DOHH2 (cell line): ENCODE results near the gene OGG1.

Experiments used
- CTCF ChIP-seq: fragments of 200-600 bp; sonication (generic); IDR thresholded peaks from one replicate; pipeline ENCODE4 v1.5.1; 2014; ENCODE audit warnings: antibody characterized with exemption, mild to moderate bottlenecking, low read depth, low read length; ENCODE audit not compliant: poor library complexity, severe bottlenecking
- EZH2phosphoT487 ChIP-seq: fragments of 200-600 bp; sonication (generic); IDR thresholded peaks from 2 replicates; pipeline ENCODE4 v1.6.1; 2017; ENCODE audit warnings: borderline replicate concordance, mild to moderate bottlenecking, antibody characterized with exemption, low read length, moderate library complexity, mixed read lengths

- TF ChIP-seq CTCF (no peak), EZH2phosphoT487 (no peak)
These were observed 42.8 kb downstream of the OGG1 start, which contains the start of the genes ARPC4 and TADA3 for GRCh38 chr3:9792405-9793160.
